Small intestine (tissue), 7 donors: Measurements from ENCODE around the gene C18orf63. TPM values are rescaled to one million over a fixed set of nuclear protein-coding genes. Genes with fewer than 3 reads are reported as not detected.

Source experiments
- DNase-seq, 2 donors: peaks; one replicate each; pipeline versions ENCODE4 v3.0.0 to v3.0.0-alpha.2; 2013
- FAIRE-seq: peaks from 2 replicates; lab custom pipeline; 2012; peaks lifted over from hg19 to GRCh38; lab: Jason Lieb, UNC
- H3K27ac ChIP-seq, 3 donors: one replicate each; pipeline ENCODE4 v1.5.1; 2013; ENCODE audit warnings: low read length in 2 of 3, mild to moderate bottlenecking in 2 of 3, control low read depth in 1 of 3, inconsistent platforms in 1 of 3, low read depth in 1 of 3, moderate library complexity in 1 of 3
- H3K27me3 ChIP-seq, 3 donors: one replicate each; pipeline ENCODE4 v1.6.1; 2013; ENCODE audit warnings: low read length in 3 of 3, inconsistent platforms in 1 of 3; ENCODE audit not compliant: control insufficient read depth in 3 of 3, insufficient read depth in 3 of 3
- H3K36me3 ChIP-seq, 3 donors: one replicate each; pipeline ENCODE4 v1.6.1; 2013; ENCODE audit warnings: low read length in 3 of 3, inconsistent platforms in 1 of 3, low read depth in 1 of 3, mild to moderate bottlenecking in 1 of 3, moderate library complexity in 1 of 3; ENCODE audit not compliant: control insufficient read depth in 3 of 3, insufficient read depth in 2 of 3
- H3K4me1 ChIP-seq, 3 donors: one replicate each; pipeline ENCODE4 v1.6.1; 2013; ENCODE audit warnings: low read length in 2 of 3, inconsistent platforms in 1 of 3, low read depth in 1 of 3, mild to moderate bottlenecking in 1 of 3, moderate library complexity in 1 of 3; ENCODE audit not compliant: control insufficient read depth in 3 of 3, insufficient read depth in 2 of 3
- H3K4me3 ChIP-seq, 3 donors: one replicate each; pipeline ENCODE4 v1.5.1; 2013; ENCODE audit warnings: low read length in 3 of 3, control low read depth in 1 of 3, inconsistent platforms in 1 of 3, low read depth in 1 of 3, mild to moderate bottlenecking in 1 of 3, moderate library complexity in 1 of 3
- H3K9me3 ChIP-seq, 2 donors: one replicate each; pipeline ENCODE4 v1.6.1; 2013; ENCODE audit warnings: low read depth in 1 of 2, low read length in 1 of 2; ENCODE audit not compliant: control insufficient read depth in 2 of 2, insufficient read depth in 1 of 2
- WGBS, 3 donors: extraction: QIAGEN DNeasy Blood & Tissue Kit; methylation state at CpG; one replicate each; pipeline ENCODE4 v1.1.7; 2013; 5-methylcytosine and 5-hydroxymethylcytosine counted together
- polyA plus RNA-seq, 4 donors: library from polyadenylated mRNA; stranded (reverse) in 3 of 4; unstranded in 1 of 4; fragments of 200-250 nt in 3 of 4; fragments of 120-200 nt in 1 of 4; gene quantifications; one replicate each; pipeline versions ENCODE4 v1.2.1 to v1.2.3, GENCODE V29; 2013
- donor health status: healthy with polysubstance abuse.
- donor health status: control.
- donor health status: control.
- donor health status: Bipolar disorder and iron deficiency.
- donor health status: healthy.

C18orf63 gene
- polyA plus RNA-seq, 4 donors = not detected

GRCh38 chr18:74276609-74277008 lies 39.0 kb upstream of the C18orf63 start:
- Histone ChIP-seq H3K4me3 (no peak overlapping the region), H3K4me1 (peaks cover 12 to 23% (median 15%) of the 10 kb centered on the region in 3 donors), H3K36me3 (peaks cover 0 to 28% (median 0%) of the 10 kb centered on the region in 3 donors), H3K27ac (no peak overlapping the region), H3K27me3 (no peaks in the 10 kb centered on the region), H3K9me3 (no peaks in the 10 kb centered on the region)
- WGBS, 3 donors = 22 to 58% (median 32%) methylated on average over 10 of the region's 10 CpGs
- no peak for DNase-seq
- no peak for FAIRE-seq

GRCh38 chr18:74277296-74277695 lies 38.3 kb upstream of the C18orf63 start:
- Histone ChIP-seq H3K27ac (peak overlapping the region in 1 of 3 donors; percentile 58), H3K36me3 (peaks cover 0 to 30% (median 0%) of the 10 kb centered on the region in 3 donors), H3K9me3 (no peaks in the 10 kb centered on the region), H3K4me1 (peaks cover 14 to 30% (median 15%) of the 10 kb centered on the region in 3 donors), H3K27me3 (no peaks in the 10 kb centered on the region), H3K4me3 (no peak overlapping the region)
- DNase-seq (no peak), FAIRE-seq (no peak)
- 86 to 92% (median 91%) methylated on average over 2 of the region's 2 CpGs for WGBS, 3 donors

- WGBS, 3 donors = 29 to 55% (median 47%) methylated on average over 7 of the region's 7 CpGs
These were observed 37.6 kb upstream of the C18orf63 start for GRCh38 chr18:74278058-74278457.

GRCh38 chr18:74278983-74279382 lies 36.7 kb upstream of the C18orf63 start:
- no peaks in the 10 kb centered on the region for H3K27me3 ChIP-seq
- peak overlapping the region in 1 of 3 donors; percentile 15 for H3K27ac ChIP-seq
- DNase-seq (no peak), FAIRE-seq (no peak)
- 77 to 92% (median 82%) methylated on average over 7 of the region's 7 CpGs for WGBS, 3 donors
- no peak overlapping the region for H3K4me3 ChIP-seq
- peaks cover 13 to 46% (median 22%) of the 10 kb centered on the region in 3 donors for H3K4me1 ChIP-seq
- peaks cover 0 to 29% (median 0%) of the 10 kb centered on the region in 3 donors for H3K36me3 ChIP-seq
- no peaks in the 10 kb centered on the region for H3K9me3 ChIP-seq

More at GRCh38 chr18:74278058-74278457, 37.6 kb upstream of the C18orf63 start:
- FAIRE-seq = no peak
- Histone ChIP-seq H3K36me3 (peaks cover 0 to 30% (median 0%) of the 10 kb centered on the region in 3 donors), H3K9me3 (no peaks in the 10 kb centered on the region), H3K4me1 (peaks cover 16 to 38% (median 18%) of the 10 kb centered on the region in 3 donors), H3K4me3 (no peak overlapping the region), H3K27me3 (no peaks in the 10 kb centered on the region), H3K27ac (peak overlapping the region; percentile 15 to 58 (median 17))
- DNase-seq = peak; percentile 70 to 78

GRCh38 chr18:74281011-74281979 lies 34.3 kb upstream of the C18orf63 start:
- H3K27ac ChIP-seq = peak overlapping the region; percentile 39 to 75 (median 69)
- H3K27me3 ChIP-seq = no peaks in the 10 kb centered on the region
- no peak for FAIRE-seq
- WGBS, 3 donors = 47 to 58% (median 54%) methylated on average over 4 of the region's 4 CpGs
- DNase-seq = no peak
- H3K4me3 ChIP-seq = no peak overlapping the region
- H3K4me1 ChIP-seq = peaks cover 13 to 54% (median 19%) of the 10 kb centered on the region in 3 donors
- no peaks in the 10 kb centered on the region for H3K9me3 ChIP-seq
- H3K36me3 ChIP-seq = peaks cover 0 to 27% (median 0%) of the 10 kb centered on the region in 3 donors

- no peaks in the 10 kb centered on the region for H3K9me3 ChIP-seq
- peaks cover 13 to 54% (median 15%) of the 10 kb centered on the region in 3 donors for H3K4me1 ChIP-seq
- WGBS, 3 donors = 13 to 40% (median 25%) methylated on average over 12 of the region's 12 CpGs
- DNase-seq (peak; percentile 52 to 72), FAIRE-seq (no peak)
- no peaks in the 10 kb centered on the region for H3K27me3 ChIP-seq
- peaks cover 0 to 24% (median 0%) of the 10 kb centered on the region in 3 donors for H3K36me3 ChIP-seq
- H3K4me3 ChIP-seq = no peak overlapping the region
- H3K27ac ChIP-seq = peak overlapping the region; percentile 39 to 75 (median 69)
These were observed 33.5 kb upstream of the C18orf63 start for GRCh38 chr18:74281980-74282754.

GRCh38 chr18:74282755-74283554 lies 32.7 kb upstream of the C18orf63 start:
- Histone ChIP-seq H3K4me1 (peaks cover 9 to 49% (median 13%) of the 10 kb centered on the region in 3 donors), H3K4me3 (no peak overlapping the region), H3K36me3 (peaks cover 0 to 18% (median 0%) of the 10 kb centered on the region in 3 donors), H3K27ac (peak overlapping the region; percentile 39 to 75 (median 69)), H3K27me3 (no peaks in the 10 kb centered on the region), H3K9me3 (no peaks in the 10 kb centered on the region)
- no peak for DNase-seq
- 22 to 58% (median 35%) methylated on average over 10 of the region's 10 CpGs for WGBS, 3 donors
- no peak for FAIRE-seq
